K562 (cell line): ENCODE results near the gene EPB41L3.

Experiments
- CAMTA2 ChIP-seq: fragments of 250-450 bp; sonication (Bioruptor Pico); conservative IDR thresholded peaks from 2 replicates; pipeline ENCODE4 v1.5.1; 2022
- CREBBP ChIP-seq: IDR thresholded peaks from one replicate; pipeline ENCODE4 v1.6.1; 2012; ENCODE audit warnings: low read depth, mild to moderate bottlenecking, control low read depth, inconsistent platforms, low read length
- KDM1A ChIP-seq, 2 experiments: fragments of 450-650 bp; IDR thresholded peaks; 2 replicates each; pipeline ENCODE4 v1.6.1; 2016; ENCODE audit warnings: mild to moderate bottlenecking in 2 of 2
- NRF1 ChIP-seq, 2 experiments: fragments of 450-650 bp; IDR thresholded peaks in 1 of 2; conservative IDR thresholded peaks in 1 of 2; 2 replicates each; pipeline ENCODE4 v1.6.1; 2014; ENCODE audit warnings: mild to moderate bottlenecking in 2 of 2
- ZFP1 ChIP-seq: fragments of 450-650 bp; formaldehyde crosslinking; IDR thresholded peaks from 2 replicates; pipeline ENCODE4 v1.4.0; 2020; ENCODE audit warnings: mild to moderate bottlenecking, mixed read lengths
- ZNF23 ChIP-seq: fragments of 250-450 bp; sonication (Bioruptor Pico); IDR thresholded peaks from 2 replicates; pipeline ENCODE4 v1.4.0; 2020; ENCODE audit warnings: mild to moderate bottlenecking
- TF ChIP-seq, protein P1 (sequence below), 3 experiments: IDR thresholded peaks in 2 of 3; conservative IDR thresholded peaks in 1 of 3; 2 replicates each; pipeline ENCODE4 v1.5.1; 2011 to 2012; ENCODE audit warnings: low read length in 3 of 3, mild to moderate bottlenecking in 3 of 3, control low read depth in 2 of 3, improper control_type of control experiment in 1 of 3, inconsistent platforms in 1 of 3, low read depth in 1 of 3, mixed read lengths in 1 of 3, moderate library complexity in 1 of 3; ENCODE audit not compliant: insufficient read depth in 2 of 3
- TF ChIP-seq, protein P2 (sequence below), 2 experiments: IDR thresholded peaks; 2 replicates each; pipeline ENCODE4 v1.6.1; 2011; ENCODE audit warnings: borderline replicate concordance in 1 of 2, control low read depth in 1 of 2, low read depth in 1 of 2, low read length in 1 of 2, mild to moderate bottlenecking in 1 of 2, mixed read lengths in 1 of 2, moderate library complexity in 1 of 2; ENCODE audit not compliant: insufficient read depth in 1 of 2, insufficient read length in 1 of 2, poor library complexity in 1 of 2, severe bottlenecking in 1 of 2; ENCODE audit errors: extremely low read depth in 1 of 2
- TF ChIP-seq, protein P3 (sequence below), 2 experiments: fragments of 450-650 bp in 1 of 2; sonication (generic) in 1 of 2; formaldehyde crosslinking in 1 of 2; IDR thresholded peaks in 1 of 2; conservative IDR thresholded peaks in 1 of 2; 2 replicates each; pipeline versions ENCODE4 v1.6.1 to v1.8.1; 2016 to 2023; ENCODE audit warnings: mild to moderate bottlenecking in 2 of 2, moderate library complexity in 2 of 2, inconsistent platforms in 1 of 2, missing genetic modification reagents in 1 of 2

DNA sequence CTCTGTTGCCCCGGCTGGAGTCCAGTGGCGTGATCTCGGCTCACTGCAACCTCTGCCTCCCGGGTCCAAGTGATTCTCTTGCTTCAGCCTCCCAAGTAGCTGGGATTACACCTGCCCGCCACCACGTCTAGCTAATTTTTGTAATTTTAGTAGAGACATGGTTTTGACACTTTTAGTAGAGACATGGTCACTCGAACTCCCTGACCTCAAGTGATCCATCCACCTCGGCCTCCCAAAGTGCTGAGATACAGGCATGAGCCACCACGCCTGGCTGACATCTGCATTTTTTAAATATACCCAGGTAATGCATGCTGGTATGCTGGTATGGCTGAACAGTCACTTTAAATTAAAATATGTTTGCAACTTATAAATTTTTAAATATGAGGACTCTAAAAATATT lies 91.9 kb downstream of the EPB41L3 start:
- TF ChIP-seq KDM1A (IDR thresholded peaks at IDR 0.05): no peak
- no peak for TF ChIP-seq CREBBP
- TF ChIP-seq ZNF23: no peak
- TF ChIP-seq, protein P1, sequence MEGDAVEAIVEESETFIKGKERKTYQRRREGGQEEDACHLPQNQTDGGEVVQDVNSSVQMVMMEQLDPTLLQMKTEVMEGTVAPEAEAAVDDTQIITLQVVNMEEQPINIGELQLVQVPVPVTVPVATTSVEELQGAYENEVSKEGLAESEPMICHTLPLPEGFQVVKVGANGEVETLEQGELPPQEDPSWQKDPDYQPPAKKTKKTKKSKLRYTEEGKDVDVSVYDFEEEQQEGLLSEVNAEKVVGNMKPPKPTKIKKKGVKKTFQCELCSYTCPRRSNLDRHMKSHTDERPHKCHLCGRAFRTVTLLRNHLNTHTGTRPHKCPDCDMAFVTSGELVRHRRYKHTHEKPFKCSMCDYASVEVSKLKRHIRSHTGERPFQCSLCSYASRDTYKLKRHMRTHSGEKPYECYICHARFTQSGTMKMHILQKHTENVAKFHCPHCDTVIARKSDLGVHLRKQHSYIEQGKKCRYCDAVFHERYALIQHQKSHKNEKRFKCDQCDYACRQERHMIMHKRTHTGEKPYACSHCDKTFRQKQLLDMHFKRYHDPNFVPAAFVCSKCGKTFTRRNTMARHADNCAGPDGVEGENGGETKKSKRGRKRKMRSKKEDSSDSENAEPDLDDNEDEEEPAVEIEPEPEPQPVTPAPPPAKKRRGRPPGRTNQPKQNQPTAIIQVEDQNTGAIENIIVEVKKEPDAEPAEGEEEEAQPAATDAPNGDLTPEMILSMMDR (IDR thresholded peaks at IDR 0.05 in 2 of 3, conservative IDR thresholded peaks at IDR 0.05 in 1 of 3; ENCODE audit: insufficient read depth in 2 of 3, low read depth in 1 of 3, low read length in 3 of 3): no peak
- TF ChIP-seq, protein P2, sequence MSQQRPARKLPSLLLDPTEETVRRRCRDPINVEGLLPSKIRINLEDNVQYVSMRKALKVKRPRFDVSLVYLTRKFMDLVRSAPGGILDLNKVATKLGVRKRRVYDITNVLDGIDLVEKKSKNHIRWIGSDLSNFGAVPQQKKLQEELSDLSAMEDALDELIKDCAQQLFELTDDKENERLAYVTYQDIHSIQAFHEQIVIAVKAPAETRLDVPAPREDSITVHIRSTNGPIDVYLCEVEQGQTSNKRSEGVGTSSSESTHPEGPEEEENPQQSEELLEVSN (IDR thresholded peaks at IDR 0.05; ENCODE audit: borderline replicate concordance in 1 of 2, extremely low read depth in 1 of 2, insufficient read depth in 1 of 2, insufficient read length in 1 of 2, low read depth in 1 of 2, low read length in 1 of 2, poor library complexity in 1 of 2, severe bottlenecking in 1 of 2): no peak
- TF ChIP-seq CAMTA2 (CRISPR knock-in tag): no peak
- TF ChIP-seq, protein P3, sequence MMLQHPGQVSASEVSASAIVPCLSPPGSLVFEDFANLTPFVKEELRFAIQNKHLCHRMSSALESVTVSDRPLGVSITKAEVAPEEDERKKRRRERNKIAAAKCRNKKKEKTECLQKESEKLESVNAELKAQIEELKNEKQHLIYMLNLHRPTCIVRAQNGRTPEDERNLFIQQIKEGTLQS (IDR thresholded peaks at IDR 0.05): no peak
- TF ChIP-seq, protein P3 (CRISPR knock-in tag; conservative IDR thresholded peaks at IDR 0.05): no peak
- no peak for TF ChIP-seq NRF1 (conservative IDR thresholded peaks at IDR 0.05 in 1 of 2, IDR thresholded peaks at IDR 0.05 in 1 of 2)
- no peak for TF ChIP-seq ZFP1
